Activated naive CD8-positive, alpha-beta T cell treated with anti-CD3 and anti-CD28 coated beads for 36 hours (primary cell): ENCODE results near the gene KCTD19. TPM values are rescaled to one million over a fixed set of nuclear protein-coding genes. Genes with fewer than 3 reads are reported as not detected.

ENCODE experiments used
- DNase-seq: peaks from one replicate; pipeline ENCODE4 v3.0.0; 2021
- H3K27ac Mint-ChIP-seq: one replicate; pipeline ENCODE4 v1.8.0; 2022; ENCODE audit warnings: mild to moderate bottlenecking, moderate library complexity, mixed read lengths
- H3K27me3 Mint-ChIP-seq: one replicate; pipeline ENCODE4 v1.8.0; 2022; ENCODE audit warnings: mild to moderate bottlenecking, mixed read lengths
- H3K36me3 Mint-ChIP-seq: one replicate; pipeline ENCODE4 v1.8.0; 2021; ENCODE audit warnings: mild to moderate bottlenecking, mixed read lengths
- H3K4me1 Mint-ChIP-seq: one replicate; pipeline ENCODE4 v1.8.0; 2021; ENCODE audit warnings: mixed read lengths
- H3K4me3 Mint-ChIP-seq: one replicate; pipeline ENCODE4 v1.8.0; 2022; ENCODE audit warnings: mild to moderate bottlenecking, moderate library complexity, mixed read lengths
- H3K9me3 Mint-ChIP-seq: one replicate; pipeline ENCODE4 v1.8.0; 2022; ENCODE audit warnings: mixed read lengths
- total RNA-seq, 2 experiments: library from RNA; stranded (reverse); gene quantifications; one replicate each; pipeline ENCODE4 v1.2.3, GENCODE V29; 2021

The KCTD19 gene
- total RNA-seq, 2 experiments from 2014 or later = 2.2 to 3.0 TPM

DNA sequence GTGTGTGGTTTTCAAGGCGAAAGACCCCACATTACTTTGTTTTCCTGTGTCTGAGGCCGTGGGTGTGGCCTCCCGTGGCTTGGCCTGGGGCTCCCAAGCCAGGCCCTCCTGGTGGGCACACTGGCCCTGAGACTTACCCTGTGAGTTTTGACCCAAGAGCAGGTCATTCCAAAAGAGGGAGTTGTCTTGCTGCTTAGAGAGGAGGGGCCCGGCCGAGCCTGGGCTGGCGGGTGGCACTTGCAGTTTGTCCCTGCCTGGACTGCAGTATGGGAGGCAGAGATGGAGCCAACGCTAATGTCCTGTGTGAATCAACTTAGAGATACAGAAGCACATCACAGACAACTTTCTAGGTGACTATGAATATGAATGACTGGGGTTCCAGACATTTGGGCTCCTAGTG lies 24.5 kb downstream of the KCTD19 start:
- DNase-seq = no peak
- Mint-ChIP-seq H3K4me3 (no peak overlapping the region), H3K27ac (no peak overlapping the region), H3K9me3 (no peaks in the 10 kb centered on the region), H3K36me3 (no peaks in the 10 kb centered on the region), H3K4me1 (peaks cover 4% of the 10 kb centered on the region), H3K27me3 (peaks cover 6% of the 10 kb centered on the region)

DNA sequence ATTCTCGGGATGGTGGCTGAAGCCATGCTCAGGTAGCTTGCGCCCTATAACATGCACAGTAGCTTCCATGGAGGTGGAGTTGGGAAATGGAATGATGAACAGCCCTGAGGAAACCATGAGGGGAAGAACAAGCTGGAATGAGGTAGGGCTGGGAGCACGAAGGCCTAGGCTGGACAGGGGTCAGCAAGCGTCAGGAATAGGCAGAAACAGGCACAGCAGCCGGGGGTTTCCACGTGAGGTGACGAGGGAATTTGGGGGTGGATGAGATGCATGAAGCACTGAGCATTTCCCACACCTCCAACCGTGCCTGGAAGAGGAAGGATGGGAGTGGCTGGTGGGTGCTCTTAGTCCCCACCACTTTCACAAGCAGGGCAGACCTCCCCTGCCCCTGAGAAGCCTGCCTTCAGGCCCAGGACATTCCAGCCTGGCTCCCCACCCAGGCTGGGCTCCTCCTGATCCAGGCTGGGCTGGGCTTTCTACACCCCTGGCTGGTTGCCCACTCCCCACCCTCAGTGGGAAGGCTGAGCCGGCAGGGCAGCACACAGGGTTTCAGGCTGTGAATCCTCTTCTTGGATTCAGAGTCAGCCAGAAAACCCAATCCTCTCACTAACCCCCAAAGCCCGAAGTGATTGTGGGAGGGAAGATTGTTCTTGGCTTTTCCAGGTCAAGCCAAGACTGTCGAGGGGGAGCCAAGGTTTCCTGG lies 25.3 kb downstream of the KCTD19 start:
- no peaks in the 10 kb centered on the region for H3K27me3 Mint-ChIP-seq
- no peak overlapping the region for H3K27ac Mint-ChIP-seq
- no peaks in the 10 kb centered on the region for H3K9me3 Mint-ChIP-seq
- no peak overlapping the region for H3K4me3 Mint-ChIP-seq
- no peaks in the 10 kb centered on the region for H3K36me3 Mint-ChIP-seq
- no peak for DNase-seq
- peaks cover 4% of the 10 kb centered on the region for H3K4me1 Mint-ChIP-seq

DNA sequence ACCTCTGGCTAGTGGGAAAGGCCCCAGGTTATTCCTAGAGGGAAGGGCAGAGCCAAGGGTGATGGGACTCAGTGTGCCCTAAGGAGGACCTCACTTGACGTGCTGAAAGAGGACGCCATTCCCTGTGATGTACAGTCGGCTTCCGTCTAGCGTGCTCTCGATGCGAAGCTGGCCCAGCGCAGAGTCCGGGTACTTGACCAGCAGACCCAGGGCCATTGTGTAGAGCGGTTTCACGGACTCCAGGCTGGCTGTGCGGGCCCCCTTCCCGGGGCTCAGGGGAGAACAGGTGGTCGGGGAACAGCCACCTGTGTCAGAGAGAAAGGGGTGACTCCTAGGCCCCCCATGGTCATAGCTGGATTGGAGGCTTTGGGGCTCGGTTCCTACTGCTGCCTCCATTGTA lies 27.3 kb downstream of the KCTD19 start:
- no peaks in the 10 kb centered on the region for H3K27me3 Mint-ChIP-seq
- H3K4me3 Mint-ChIP-seq = no peak overlapping the region
- peaks cover 4% of the 10 kb centered on the region for H3K4me1 Mint-ChIP-seq
- H3K9me3 Mint-ChIP-seq = no peaks in the 10 kb centered on the region
- H3K36me3 Mint-ChIP-seq = no peaks in the 10 kb centered on the region
- no peak overlapping the region for H3K27ac Mint-ChIP-seq
- DNase-seq = no peak

DNA sequence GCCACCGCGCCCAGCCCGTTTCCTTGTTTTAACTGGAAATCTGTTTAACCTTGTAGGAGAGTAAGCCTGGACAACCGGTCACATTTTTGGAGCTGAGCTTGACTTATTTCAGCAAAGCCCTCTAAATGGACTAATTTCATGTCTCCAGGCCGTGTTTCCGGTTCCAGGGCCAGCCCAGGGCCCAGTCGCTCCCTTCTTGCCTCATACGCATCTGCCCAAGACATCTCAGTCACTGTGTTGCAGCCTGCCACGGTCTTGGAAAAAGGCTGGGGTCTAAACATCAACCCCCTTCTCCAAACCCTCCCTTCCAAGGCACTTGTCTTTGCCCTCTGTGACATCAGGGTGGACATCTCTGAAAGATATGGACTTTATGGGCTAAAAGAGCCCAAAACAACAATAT lies 28.3 kb downstream of the KCTD19 start:
- H3K9me3 Mint-ChIP-seq = no peaks in the 10 kb centered on the region
- H3K36me3 Mint-ChIP-seq = no peaks in the 10 kb centered on the region
- H3K4me3 Mint-ChIP-seq = no peak overlapping the region
- no peaks in the 10 kb centered on the region for H3K4me1 Mint-ChIP-seq
- no peak for DNase-seq
- H3K27ac Mint-ChIP-seq = no peak overlapping the region
- no peaks in the 10 kb centered on the region for H3K27me3 Mint-ChIP-seq

DNA sequence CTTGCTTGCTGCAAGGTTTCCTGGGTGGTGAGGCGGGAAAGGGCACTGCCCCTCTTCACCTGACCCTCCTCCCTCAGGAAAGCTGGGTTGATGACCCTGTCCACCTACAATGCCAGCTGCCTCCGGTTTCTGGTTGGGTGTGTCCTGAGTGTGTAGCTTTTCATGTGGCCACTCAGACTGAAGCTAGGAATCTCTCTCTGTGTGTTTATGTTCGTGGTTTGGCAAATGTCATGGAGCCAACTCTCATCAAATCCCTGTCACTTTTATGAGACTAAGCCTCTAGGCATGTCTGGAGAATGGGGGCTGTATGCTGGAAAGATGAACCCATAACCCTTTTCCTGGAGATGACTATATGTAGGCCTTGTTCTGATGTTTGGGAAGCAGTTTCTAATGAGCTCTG lies 30.1 kb downstream of the KCTD19 start:
- H3K4me3 Mint-ChIP-seq = no peak overlapping the region
- H3K36me3 Mint-ChIP-seq = no peaks in the 10 kb centered on the region
- no peaks in the 10 kb centered on the region for H3K9me3 Mint-ChIP-seq
- no peaks in the 10 kb centered on the region for H3K4me1 Mint-ChIP-seq
- no peak overlapping the region for H3K27ac Mint-ChIP-seq
- H3K27me3 Mint-ChIP-seq = no peaks in the 10 kb centered on the region
- no peak for DNase-seq

DNA sequence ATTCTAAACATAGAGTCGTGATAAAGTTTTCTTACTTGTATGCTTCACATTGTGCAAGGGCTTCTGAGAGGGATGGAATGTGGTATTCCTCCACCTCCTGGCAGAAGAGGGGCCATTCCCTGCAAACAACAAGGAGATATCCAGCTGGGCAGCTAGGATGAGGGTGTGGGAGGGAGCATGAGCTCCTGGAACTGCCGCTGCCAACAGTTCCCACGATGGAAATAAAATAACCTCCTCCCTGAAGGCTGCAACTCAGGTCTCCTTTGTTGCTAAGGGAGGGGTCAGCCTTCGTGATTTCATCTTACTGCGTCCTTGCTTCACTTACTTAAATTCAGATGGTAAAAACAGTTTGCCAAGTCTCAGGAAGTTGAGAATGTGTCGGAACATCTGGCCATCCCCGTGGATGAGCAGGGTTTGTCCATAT lies 31.6 kb downstream of the KCTD19 start:
- Mint-ChIP-seq H3K36me3 (no peaks in the 10 kb centered on the region), H3K9me3 (no peaks in the 10 kb centered on the region), H3K4me1 (no peaks in the 10 kb centered on the region), H3K4me3 (no peak overlapping the region), H3K27me3 (no peaks in the 10 kb centered on the region), H3K27ac (no peak overlapping the region)
- DNase-seq = no peak

DNA sequence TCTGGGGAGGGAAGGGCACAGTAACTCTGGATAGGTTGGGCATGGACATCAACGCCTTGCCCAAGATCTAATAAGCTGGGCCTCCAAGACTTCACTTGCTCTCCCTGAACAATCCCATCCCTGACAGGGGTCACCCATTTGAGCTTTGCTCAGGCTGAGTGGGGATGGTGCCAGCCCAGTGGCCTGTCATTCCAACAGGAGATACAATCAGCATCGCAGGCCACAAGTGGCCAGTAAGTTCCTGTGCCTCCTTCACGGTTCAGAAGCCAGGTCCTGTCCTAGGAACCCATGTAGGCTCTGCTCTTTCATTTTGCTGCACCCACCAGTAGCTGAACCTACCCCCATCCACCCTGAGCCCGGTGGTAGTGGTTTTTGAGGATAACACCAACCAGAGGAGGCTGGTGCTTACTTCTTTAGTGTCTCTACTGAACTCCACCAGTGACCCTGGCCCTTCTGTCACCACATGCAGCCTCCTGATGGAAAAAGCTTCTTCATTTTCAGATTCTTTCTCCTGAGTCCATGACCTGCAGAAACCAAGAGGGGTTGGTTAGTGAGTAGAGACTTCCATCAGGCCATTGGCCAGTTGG lies 32.3 kb downstream of the KCTD19 start:
- peaks cover 6% of the 10 kb centered on the region for H3K4me1 Mint-ChIP-seq
- DNase-seq = no peak
- H3K27ac Mint-ChIP-seq = no peak overlapping the region
- H3K36me3 Mint-ChIP-seq = no peaks in the 10 kb centered on the region
- no peaks in the 10 kb centered on the region for H3K27me3 Mint-ChIP-seq
- no peaks in the 10 kb centered on the region for H3K9me3 Mint-ChIP-seq
- H3K4me3 Mint-ChIP-seq = no peak overlapping the region

DNA sequence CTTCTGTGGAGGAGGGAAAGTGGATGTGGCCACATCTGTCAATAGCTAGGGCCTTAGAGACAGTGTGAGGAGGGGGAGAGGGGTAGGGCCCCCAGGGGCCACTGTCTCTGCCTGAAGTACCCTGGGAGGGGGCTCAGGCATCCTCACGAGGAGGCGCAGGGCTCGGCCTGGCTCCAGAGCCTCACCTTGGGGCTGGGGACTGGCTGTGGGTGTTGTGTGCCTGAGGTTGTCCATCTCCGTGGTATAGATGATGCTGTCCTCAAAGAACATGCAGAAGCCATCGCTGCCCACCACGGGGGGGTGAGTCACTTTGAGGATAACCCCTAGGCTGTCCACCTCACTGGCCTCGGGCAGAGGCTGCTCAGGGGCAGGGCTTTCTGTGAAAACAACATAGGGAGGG lies 35.1 kb downstream of the KCTD19 start:
- H3K9me3 Mint-ChIP-seq = no peaks in the 10 kb centered on the region
- no peaks in the 10 kb centered on the region for H3K27me3 Mint-ChIP-seq
- H3K4me1 Mint-ChIP-seq = peaks cover 6% of the 10 kb centered on the region
- DNase-seq = no peak
- H3K27ac Mint-ChIP-seq = no peak overlapping the region
- no peak overlapping the region for H3K4me3 Mint-ChIP-seq
- peaks cover 4% of the 10 kb centered on the region for H3K36me3 Mint-ChIP-seq

DNA sequence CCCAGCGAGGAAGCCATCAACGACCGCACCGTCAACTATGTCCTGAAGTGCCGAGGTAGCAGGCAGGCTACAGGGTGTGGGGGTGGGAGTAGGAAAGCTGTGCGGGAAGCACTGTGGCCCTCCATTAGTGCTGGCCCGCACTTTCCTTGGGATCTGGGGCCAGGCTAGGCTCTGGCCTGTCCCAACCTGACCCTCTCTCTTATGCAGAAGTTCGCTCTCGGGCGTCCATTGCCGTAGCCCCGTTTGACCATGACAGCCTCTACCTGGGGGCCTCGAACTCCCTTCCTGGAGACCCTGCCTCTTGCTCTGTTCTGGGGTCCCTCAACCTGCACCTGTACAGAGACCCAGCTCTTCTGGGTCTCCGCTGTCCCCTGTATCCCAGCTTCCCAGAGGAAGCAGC lies 38.6 kb downstream of the KCTD19 start:
- H3K4me3 Mint-ChIP-seq = no peak overlapping the region
- no peaks in the 10 kb centered on the region for H3K9me3 Mint-ChIP-seq
- no peaks in the 10 kb centered on the region for H3K27me3 Mint-ChIP-seq
- H3K4me1 Mint-ChIP-seq = peaks cover 6% of the 10 kb centered on the region
- H3K27ac Mint-ChIP-seq = no peak overlapping the region
- H3K36me3 Mint-ChIP-seq = peaks cover 10% of the 10 kb centered on the region
- no peak for DNase-seq

DNA sequence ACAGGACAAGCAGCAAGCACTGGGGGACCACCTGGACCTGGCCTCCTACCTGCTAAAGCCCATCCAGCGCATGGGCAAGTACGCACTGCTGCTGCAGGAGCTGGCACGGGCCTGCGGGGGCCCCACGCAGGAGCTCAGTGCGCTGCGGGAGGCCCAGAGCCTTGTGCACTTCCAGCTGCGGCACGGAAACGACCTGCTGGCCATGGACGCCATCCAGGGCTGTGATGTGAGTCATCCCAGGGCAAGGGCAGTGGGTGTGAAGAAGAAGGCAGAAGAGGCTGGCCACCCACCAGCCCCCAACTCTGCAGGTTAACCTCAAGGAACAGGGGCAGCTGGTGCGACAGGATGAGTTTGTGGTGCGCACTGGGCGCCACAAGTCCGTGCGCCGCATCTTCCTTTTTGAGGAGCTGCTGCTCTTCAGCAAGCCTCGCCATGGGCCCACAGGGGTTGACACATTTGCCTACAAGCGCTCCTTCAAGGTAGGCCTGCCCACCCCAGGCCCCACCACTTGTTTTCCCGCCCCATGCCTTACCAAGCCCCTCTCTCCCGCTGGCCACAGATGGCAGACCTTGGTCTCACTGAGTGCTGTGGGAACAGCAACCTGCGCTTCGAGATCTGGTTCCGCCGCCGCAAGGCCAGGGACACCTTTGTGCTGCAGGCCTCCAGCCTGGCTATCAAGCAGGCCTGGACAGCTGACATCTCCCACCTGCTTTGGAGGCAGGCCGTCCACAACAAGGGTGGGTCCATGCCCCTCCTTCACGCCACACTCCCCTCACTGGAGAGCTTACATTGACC lies 39.9 kb downstream of the KCTD19 start:
- Mint-ChIP-seq H3K36me3 (peaks cover 10% of the 10 kb centered on the region), H3K4me1 (peaks cover 6% of the 10 kb centered on the region), H3K4me3 (no peak overlapping the region), H3K27ac (no peak overlapping the region), H3K9me3 (no peaks in the 10 kb centered on the region), H3K27me3 (no peaks in the 10 kb centered on the region)
- no peak for DNase-seq

DNA sequence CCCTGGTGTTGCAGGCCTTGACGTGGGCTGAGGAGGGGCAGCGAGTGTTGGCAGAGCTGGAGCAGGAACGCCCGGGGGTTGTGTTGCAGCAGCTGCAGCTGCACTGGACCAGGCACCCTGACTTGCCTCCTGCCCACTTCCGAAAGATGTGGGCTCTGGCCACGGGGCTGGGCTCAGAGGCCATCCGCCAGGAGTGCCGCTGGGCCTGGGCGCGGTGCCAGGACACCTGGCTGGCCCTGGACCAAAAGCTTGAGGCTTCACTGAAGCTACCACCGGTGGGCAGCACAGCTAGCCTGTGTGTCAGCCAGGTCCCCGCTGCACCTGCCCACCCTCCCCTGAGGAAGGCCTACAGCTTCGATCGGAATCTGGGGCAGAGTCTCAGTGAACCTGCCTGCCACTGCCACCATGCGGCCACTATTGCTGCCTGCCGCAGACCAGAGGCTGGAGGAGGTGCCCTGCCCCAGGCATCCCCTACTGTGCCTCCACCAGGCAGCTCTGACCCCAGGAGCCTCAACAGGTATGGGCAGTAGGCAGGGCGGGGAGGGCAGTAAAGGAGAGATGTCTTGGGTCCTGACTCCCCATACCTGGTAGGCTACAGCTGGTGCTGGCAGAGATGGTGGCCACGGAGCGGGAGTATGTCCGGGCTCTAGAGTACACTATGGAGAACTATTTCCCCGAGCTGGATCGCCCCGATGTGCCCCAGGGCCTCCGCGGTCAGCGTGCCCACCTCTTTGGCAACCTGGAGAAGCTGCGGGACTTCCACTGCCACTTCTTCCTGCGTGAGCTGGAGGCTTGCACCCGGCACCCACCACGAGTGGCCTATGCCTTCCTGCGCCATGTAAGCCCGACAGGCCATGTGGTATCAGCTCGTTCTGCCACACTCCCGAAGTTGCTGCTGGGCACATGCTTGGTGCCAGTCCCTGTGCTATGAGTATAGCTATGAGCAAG lies 41.6 kb downstream of the KCTD19 start:
- H3K4me1 Mint-ChIP-seq = peaks cover 6% of the 10 kb centered on the region
- no peaks in the 10 kb centered on the region for H3K9me3 Mint-ChIP-seq
- no peak overlapping the region for H3K27ac Mint-ChIP-seq
- no peaks in the 10 kb centered on the region for H3K27me3 Mint-ChIP-seq
- no peak overlapping the region for H3K4me3 Mint-ChIP-seq
- H3K36me3 Mint-ChIP-seq = peaks cover 12% of the 10 kb centered on the region
- DNase-seq = no peak

DNA sequence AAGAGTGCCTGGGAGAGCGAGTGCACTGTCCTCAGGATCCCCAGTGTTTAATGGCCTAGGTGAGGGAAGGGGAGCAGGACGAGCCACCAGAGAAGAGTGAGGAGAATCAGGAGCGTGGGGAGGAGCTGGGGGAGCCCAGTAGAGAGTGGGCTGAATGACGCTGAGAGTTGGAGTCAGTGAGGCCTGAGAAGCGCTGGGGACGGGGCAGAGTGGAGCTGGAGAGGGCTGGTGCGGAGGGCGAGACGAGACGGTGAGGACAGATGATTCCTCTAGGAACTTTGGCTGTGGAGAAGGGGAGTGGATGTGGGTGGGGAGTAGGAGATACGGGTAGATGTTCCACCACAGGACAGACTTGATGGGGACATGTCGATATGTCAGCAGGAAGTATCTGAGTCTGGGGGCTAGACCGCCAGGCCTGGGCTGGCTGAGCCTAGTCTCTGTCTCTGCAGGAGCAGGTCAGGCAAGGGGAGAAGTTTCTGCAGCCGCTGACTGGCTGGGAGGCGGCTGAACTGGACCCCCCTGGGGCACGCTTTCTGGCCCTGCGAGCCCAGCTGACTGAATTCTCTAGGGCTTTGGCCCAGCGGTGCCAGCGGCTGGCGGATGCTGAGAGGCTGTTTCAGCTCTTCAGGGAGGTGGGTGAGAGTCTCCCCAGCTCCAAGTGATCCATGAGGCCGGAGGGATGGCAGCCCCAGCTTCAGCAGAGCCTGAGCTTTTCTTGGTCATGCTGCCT lies 42.5 kb downstream of the KCTD19 start:
- no peak overlapping the region for H3K27ac Mint-ChIP-seq
- DNase-seq = no peak
- H3K27me3 Mint-ChIP-seq = no peaks in the 10 kb centered on the region
- H3K36me3 Mint-ChIP-seq = peaks cover 12% of the 10 kb centered on the region
- H3K9me3 Mint-ChIP-seq = no peaks in the 10 kb centered on the region
- H3K4me1 Mint-ChIP-seq = no peaks in the 10 kb centered on the region
- H3K4me3 Mint-ChIP-seq = no peak overlapping the region

DNA sequence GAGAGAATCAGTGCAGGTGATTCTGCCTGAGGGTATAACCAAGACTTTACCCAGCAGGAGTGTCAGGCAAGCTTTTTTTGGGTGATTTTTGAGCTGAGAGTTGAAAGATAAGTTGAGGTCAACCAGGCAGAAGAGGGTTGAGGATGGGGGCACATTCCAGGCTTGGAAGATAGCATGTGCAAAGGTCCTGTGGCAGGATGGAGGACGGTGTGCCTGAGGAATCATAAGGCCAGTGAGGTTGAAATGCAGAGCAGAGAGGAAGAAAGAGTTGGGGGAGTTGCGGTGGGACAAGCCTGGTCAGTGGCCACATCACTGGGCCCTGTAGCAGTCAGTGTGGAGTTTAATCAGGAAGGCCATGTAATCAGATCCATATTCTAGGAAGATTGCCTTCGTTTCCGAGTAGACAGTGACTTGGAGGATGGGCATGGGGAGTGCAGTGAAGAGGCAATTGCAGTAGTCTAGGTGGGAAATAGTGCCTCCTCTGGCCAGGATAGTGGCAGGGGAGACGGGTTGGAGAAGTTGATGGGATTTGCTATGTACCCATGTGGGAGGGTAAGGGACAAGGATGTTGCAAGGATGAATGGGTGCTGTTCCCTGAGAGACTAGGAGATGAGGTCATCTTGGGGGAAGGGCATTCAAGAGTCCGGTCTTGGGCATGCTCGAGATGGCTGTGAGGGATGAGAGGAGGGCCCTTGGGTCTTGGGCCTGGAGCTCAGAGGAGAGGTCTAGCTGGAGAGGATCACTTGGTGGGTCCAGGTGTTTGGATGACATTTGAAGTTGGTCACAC lies 43.3 kb downstream of the KCTD19 start:
- Mint-ChIP-seq H3K4me3 (no peak overlapping the region), H3K27me3 (no peaks in the 10 kb centered on the region), H3K36me3 (peaks cover 12% of the 10 kb centered on the region), H3K27ac (no peak overlapping the region), H3K4me1 (no peaks in the 10 kb centered on the region), H3K9me3 (no peaks in the 10 kb centered on the region)
- DNase-seq = no peak

DNA sequence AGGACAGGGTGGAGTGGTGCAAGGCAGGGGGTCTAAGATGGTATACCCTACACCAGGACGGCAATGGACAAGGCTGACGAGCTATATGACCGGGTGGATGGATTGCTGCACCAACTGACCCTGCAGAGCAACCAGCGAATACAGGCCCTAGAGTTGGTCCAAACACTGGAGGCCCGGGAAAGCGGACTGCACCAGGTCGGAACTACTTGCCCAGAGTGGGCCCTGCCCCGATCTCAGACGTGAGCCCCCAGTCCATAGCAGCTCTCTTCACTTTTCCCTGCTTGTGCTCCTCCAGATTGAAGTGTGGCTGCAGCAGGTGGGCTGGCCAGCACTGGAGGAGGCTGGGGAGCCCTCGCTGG lies 44.1 kb downstream of the KCTD19 start:
- DNase-seq = no peak
- H3K36me3 Mint-ChIP-seq = peaks cover 14% of the 10 kb centered on the region
- H3K4me1 Mint-ChIP-seq = peaks cover 6% of the 10 kb centered on the region
- H3K27me3 Mint-ChIP-seq = no peaks in the 10 kb centered on the region
- H3K9me3 Mint-ChIP-seq = no peaks in the 10 kb centered on the region
- no peak overlapping the region for H3K4me3 Mint-ChIP-seq
- H3K27ac Mint-ChIP-seq = no peak overlapping the region
